Activated gamma-delta T cell treated with Interleukin-2 at 50 U/mL for 16 hours (primary cell): ENCODE data around the gene RGS1.

Experiments
- DNase-seq: peaks from one replicate; pipeline ENCODE4 v3.0.0-alpha.2; 2020

Gene RGS1

GRCh38 chr1:192554904-192555303 lies 20.7 kb upstream of the RGS1 start:
- DNase-seq = no peak

GRCh38 chr1:192555399-192555798 lies 20.2 kb upstream of the RGS1 start:
- no peak for DNase-seq

DNA sequence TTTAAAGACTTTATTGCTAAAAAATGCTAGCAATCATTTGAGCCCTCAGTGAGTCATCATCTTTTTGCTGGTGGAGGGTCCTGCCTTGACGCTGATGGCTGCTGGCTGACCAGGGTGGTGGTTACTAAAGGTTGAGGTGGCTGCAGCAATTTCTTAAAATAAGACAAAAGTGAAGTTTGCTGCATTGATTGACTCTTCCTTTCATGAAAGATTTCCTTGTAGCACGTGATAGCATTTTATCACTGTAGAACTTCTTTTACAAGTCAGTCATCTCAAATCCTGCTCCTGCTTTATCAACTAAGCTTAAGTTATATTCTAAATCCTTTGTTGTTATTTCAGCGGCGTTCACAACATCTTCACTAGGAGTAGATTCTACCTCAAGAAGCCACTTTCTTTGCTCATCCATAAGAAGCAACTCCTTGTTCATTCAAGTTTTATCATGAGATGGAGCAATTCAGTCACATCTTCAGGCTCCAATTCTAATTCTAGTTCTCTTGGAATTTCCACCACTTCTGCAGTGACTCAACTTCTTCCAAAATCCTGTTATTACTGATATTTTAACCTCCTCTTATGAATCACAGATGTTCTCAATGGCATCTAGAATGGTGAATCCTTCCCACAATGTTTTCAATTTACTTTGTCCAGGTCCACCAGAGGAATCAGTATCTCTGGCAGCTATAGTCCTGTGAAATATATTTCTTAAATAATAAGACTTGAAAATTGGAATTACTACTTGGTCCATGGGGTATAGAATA lies 17.6 kb upstream of the RGS1 start:
- no peak for DNase-seq

- no peak for DNase-seq
Measured at GRCh38 chr1:192559115-192560006, 16.2 kb upstream of the RGS1 start.

GRCh38 chr1:192561301-192561700 lies 14.3 kb upstream of the RGS1 start:
- no peak for DNase-seq

GRCh38 chr1:192563129-192563528 lies 12.4 kb upstream of the RGS1 start:
- no peak for DNase-seq

GRCh38 chr1:192564099-192564498 lies 11.5 kb upstream of the RGS1 start:
- DNase-seq = no peak

DNA sequence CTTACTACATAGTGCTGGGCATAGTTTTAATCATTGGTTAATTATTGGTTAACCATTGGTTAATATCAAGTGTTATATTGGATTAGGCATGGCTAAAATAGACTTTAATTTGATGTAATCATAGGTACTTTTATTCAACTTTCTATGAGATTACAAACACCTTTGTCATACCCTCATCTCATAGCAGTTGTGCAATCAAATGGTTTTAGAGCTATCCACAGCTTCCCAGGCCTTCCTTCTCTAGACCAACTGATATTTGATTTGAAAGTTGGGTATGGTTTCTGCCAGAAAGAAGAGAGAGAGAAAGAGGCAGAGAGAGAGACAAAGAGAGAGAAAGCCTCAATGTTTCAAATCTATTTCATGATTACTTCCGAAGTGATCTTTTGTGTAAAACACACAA lies 9.6 kb upstream of the RGS1 start:
- DNase-seq = no peak

DNA sequence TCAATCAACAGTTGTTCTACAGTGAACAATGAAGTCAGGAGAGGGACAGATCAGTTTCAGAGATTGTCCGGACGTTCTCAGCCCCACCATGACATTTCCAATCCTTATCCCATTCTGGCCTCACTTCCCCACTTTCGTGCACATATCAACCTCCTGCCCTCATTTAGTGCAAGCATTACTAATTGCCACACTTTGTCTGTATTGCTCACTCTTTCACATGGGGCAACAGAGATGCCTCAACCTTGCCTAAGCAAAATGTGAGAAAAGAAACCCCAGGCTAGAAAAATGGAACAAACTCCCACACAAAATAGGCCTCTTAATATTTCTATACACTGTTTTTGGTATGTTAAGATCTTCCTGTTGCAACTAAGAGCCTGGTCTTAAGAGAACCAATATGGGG lies 8.9 kb upstream of the RGS1 start:
- no peak for DNase-seq

GRCh38 chr1:192568063-192568462 lies 7.5 kb upstream of the RGS1 start:
- DNase-seq = no peak

- no peak for DNase-seq
Measured at GRCh38 chr1:192571668-192572067, 3.9 kb upstream of the RGS1 start.

DNA sequence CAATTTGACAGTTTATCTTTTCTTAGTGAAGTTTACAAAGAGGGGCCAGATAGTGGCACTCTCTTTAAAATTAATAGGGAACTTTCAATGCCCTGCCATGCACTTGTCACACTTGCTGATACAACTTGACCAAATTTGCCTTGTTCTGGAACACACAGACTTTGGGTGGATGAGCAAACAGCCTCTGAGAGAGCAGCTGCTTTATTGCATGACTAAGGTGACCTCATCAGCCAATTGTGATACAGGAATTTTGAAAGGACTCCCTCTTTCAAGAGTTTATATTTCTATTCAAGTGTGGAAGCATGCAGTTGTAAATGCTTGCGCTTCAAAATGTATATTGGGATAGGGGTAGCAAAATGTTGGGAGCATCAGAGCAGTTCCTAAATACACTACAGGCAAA lies 2.1 kb upstream of the RGS1 start:
- no peak for DNase-seq

DNA sequence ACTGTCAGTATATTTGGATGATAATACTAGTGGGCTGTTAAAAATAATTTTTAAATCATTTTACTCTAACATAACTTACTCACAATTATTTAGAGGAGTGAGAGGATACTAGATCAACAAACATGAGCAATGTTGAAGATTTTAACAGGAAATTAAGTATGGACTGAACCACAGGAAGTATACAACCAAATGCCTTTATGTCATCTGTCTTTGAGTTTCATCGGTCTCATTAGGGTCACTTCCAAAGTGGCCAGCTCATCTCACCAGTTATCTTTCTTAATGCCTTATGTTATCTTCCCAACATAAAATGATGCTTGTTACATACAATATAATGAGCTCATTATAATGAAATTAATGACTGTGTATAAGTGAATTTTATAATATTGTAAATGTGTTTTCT lies 1.5 kb upstream of the RGS1 start:
- no peak for DNase-seq

- DNase-seq = no peak
Measured at GRCh38 chr1:192576190-192577144, 894 bp downstream of the RGS1 start.

- DNase-seq = no peak
Measured at GRCh38 chr1:192577145-192578140, 1.9 kb downstream of the RGS1 start.

DNA sequence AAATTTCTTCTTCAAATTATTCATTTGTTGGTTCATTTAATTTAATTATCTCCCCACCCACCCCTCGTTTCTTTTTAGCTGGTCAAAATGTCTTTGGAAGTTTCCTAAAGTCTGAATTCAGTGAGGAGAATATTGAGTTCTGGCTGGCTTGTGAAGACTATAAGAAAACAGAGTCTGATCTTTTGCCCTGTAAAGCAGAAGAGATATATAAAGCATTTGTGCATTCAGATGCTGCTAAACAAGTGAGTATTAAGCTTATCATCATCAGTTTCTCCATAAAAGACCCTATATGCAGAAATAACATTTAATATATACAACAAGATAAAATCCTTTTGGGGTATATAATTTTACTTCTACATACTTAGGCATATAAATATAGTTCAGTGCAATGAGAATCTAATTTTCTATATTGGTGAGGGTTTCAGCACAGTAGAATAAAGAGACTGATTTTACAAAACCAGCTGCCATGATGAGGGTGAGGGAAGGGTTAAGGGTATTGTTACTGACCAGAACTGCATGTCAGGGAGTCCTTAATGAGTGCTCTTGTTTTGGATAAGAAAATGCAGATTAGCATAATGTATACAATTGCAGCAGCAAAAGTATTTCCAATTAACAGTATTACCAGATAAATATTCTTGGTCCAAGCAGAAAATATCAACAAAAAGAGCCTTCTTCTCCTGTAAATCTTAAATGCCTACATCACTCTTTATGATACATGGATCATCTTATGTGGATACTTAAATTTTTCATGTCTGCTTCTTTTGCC lies 2.8 kb downstream of the RGS1 start:
- no peak for DNase-seq

- DNase-seq = no peak
Measured at GRCh38 chr1:192579010-192579738, 3.6 kb downstream of the RGS1 start.

GRCh38 chr1:192580351-192580962 lies 4.9 kb downstream of the RGS1 start:
- DNase-seq = peak; percentile 5

DNA sequence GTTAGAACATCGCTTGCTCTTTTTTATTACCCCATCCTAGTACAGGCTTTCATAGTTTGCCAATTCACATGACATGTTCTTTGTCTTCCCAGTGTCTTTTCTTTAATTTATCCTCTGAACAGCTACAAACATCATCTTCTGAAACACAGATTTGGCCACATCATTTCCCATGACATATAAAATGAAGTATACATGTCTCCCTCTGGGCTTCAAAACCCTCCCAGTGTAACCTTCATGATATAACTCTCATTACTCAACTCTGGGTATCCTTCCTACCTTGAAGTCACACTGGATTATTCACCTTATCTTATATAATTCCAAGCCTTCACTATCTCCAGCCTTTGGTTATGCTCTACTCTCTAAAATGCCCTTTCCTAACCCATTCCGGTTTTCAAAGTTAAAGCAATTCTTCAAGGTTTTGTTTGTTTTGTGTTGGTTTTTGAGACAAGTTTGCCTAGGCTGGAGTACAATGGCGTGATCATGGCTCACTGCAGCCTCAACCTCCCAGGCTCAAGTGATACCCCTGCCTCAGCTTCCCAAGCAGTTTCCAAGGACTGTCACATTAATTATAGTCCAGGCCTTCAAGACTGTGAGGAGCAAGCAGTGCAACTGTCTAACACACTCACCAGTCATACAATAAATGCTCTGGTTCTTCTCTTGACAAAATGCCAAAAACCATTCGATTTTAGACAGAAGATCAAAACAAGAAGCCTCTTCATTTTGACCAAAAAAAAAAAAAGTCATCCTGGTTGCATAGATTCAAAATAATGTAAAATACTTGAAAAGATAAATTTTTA lies 5.8 kb downstream of the RGS1 start:
- no peak for DNase-seq
